H4 (cell line): ENCODE results near the gene VSIR. TPM values are rescaled to one million over a fixed set of nuclear protein-coding genes. Genes with fewer than 3 reads are reported as not detected.
A peak's percentile ranks its signal among the peaks of the same experiment; 100 is the strongest.

Experiments used
- DNase-seq: peaks from one replicate; pipeline ENCODE4 v3.0.0-alpha.2; 2015; ENCODE audit warnings: low spot score
- total RNA-seq: library from RNA; depleted of rRNA; stranded (reverse); fragments of >200 nt; shearing (Covaris generic); gene quantifications from 2 replicates; pipeline ENCODE4 v1.2.3, GENCODE V29; 2014

VSIR gene
- total RNA-seq, 1 experiment from 2014 or later = 0.81 TPM

DNA sequence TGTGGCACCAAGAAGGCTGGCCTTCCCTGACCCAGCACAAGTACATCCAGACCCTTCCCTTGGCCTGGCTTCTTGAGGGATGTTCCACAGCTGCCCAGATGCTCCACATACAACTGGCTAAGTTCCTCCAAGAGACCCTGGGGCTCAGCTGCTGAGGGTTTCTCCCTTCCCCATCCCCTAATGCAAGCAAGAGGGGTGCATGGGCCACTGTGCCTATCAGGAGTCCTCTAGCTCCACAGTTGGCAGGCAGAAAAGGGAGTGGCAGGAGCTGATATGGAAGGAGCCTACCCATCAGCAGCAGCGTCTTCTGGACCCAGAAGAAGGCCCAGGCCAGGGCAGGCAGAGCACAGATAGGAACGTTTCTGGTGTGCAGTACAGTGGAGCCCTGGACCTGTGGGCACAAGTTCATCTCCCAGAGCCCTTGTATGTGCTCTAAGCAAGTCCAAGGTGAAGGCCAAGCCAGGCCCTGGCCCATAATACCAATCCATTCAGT lies 26.2 kb downstream of the VSIR start:
- no peak for DNase-seq

- no peak for DNase-seq
Observed at GRCh38 chr10:71746344-71747037, 26.8 kb downstream of the VSIR start.

GRCh38 chr10:71745664-71746250 lies 27.6 kb downstream of the VSIR start:
- no peak for DNase-seq

DNA sequence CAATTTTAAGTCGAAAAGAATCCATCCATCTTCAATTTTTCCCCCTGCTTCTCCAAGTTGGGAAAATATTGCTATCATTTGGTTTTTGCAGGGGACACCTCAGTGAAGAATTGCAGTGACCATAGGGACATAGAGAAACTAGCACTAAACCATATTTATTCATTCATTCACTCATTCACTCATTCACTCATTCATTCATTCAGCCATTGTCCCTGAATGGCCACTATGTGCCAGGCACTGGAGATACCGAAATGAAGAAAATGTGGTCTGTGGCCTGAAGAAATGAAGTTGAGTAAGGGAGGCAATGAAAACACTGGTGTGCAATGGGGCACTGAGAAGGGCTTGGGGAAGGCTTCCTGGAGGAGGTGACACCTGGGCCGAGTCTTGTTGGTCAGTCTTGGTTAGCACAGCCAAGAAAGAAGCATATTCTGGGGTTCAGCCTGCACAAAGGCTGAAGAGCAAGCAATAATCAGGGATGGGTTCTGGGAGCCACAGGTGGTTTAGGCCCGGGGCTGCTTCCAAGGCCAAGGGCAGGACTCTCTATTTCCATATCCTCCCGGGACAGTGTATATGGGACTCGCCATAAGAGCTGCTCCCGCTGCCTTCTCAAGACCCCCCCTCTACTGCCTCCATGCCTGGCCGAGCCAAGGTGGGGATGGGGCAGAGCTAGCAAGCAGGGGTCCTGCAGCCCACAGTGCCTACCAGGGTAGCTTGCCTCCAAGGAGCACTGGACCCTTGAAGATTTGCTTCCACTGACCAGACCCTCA lies 28.2 kb downstream of the VSIR start:
- DNase-seq = no peak

- no peak for DNase-seq
Observed at GRCh38 chr10:71743866-71744265, 29.5 kb downstream of the VSIR start.

DNA sequence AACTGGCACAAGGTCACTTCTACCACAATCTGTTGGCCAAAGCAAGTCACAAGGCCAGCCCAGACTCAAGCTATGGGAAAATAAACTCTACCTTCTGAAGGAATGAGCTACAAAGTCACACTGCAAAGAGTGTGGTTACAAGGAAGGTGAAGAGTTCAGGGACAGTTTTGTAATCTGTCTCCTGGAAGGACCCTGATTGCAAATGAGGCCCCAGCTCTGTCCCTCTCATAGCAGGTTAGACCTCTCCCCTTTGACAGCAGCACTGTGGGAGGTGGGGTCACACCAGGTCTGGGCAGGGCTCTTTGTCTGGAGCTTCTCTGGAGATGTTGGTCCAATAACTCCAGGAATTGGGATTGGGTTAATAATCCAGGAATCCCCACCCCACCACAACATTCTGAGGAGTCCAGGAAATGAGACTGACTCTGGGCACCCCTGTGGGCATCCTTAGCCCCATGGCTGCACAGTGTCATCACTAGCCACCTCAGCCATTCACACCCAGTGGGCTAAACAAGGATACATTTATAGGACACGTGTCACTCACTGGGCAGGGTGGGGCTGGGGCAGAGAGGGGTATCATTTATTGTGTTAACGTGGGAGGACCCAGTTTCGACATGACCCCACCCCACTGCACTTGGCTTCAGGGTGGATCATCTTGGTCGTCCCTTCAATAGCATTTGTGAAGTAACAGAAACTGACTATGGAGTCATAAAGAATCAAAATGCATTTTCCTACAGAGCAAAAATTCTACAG lies 30.1 kb downstream of the VSIR start:
- no peak for DNase-seq

DNA sequence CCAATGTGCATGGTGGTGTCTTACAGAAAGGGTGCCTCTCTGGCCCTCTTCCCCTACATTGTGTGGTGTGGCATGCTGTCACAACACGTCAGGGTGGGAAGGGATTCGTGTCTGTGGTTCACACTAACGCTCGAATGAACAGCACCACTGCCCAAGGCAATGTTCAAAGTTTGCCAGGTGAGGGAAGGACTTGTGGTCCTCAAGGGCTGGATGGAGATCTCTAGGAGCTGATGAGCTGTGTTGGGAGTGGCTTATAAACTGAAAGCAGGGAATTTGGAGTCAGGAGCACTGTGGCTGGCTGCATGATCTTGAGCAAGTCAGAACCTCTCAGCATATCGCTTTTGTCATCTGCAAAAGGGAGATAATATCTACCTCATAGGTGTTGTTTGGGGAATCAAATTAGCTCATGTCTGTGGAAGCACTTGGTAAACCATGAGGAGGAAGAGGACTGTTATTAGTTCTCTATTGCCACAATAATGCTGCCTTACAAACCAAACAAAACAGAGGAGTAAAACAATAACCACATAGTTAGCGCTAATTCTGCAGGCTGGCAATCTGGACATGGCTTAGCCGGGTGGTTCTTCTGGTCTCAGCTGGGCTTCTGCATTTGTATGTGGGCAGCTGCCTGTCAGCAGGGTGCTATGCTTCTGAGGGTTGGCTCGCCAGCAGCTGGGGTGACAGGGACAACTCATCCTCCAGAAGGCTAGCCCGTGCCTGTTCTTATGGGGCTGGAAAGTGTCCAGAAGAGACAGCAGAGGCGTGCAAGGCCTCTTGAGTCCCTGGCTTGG lies 30.8 kb downstream of the VSIR start:
- no peak for DNase-seq

DNA sequence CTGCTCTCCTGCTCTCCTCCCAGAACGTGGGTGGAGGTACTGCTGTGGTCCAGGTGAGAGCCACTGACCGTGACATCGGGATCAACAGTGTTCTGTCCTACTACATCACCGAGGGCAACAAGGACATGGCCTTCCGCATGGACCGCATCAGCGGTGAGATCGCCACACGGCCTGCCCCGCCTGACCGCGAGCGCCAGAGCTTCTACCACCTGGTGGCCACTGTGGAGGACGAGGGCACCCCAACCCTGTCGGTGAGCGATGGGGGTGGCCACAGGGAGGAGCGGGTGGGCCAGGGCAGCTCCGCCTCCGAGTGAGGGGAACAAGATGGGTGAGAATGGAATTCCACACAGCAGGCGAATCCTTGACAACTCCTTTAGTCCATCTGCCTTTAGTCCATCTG lies 31.6 kb downstream of the VSIR start:
- no peak for DNase-seq

DNA sequence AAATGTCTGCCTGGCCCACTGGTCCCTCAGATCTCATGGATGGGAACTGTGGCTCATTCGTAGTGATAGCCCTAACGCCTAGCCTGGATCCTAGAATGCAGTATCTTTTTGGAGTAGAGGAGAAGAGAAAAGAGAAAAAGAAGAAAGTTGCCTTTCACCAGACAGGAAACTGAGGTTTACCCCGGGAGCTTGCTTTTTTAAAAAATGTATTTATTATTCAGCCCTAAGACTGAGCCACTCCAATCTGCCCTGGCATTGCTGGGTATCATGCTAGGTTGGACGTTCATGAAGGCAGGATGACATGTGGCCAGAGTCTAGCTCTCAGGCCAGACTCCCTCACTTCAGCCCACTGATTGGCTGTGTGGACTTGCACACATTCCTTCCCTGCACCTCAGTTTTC lies 32.3 kb downstream of the VSIR start:
- DNase-seq = no peak

DNA sequence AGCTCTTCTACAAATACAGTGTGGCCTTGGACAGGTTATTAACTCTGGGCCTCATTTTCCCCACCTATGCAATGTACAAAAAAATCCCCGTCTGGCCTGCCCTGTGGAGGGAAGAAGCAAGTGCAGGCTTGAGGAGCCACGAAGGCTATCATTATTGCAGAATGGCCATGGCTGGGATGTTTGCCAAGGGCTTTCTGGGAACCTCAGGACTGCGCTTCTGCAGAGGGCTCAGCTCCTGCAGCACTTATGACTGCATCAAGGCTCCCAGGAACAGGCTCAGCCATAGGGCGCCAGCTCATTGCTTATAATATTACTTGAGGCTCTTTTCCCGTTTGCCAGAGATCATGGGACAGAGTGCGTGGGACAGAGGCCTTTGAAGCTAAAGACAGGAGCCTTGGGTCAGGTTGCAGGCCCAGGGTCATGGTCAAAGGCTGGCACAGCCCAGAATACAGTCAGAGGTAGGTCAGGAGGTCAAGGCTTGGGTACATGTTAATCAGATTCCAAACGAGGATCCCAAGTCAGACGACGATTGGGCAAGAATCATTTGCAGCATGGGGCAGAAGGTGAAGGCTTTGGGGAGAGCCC lies 33.2 kb downstream of the VSIR start:
- DNase-seq = peak; percentile 26

DNA sequence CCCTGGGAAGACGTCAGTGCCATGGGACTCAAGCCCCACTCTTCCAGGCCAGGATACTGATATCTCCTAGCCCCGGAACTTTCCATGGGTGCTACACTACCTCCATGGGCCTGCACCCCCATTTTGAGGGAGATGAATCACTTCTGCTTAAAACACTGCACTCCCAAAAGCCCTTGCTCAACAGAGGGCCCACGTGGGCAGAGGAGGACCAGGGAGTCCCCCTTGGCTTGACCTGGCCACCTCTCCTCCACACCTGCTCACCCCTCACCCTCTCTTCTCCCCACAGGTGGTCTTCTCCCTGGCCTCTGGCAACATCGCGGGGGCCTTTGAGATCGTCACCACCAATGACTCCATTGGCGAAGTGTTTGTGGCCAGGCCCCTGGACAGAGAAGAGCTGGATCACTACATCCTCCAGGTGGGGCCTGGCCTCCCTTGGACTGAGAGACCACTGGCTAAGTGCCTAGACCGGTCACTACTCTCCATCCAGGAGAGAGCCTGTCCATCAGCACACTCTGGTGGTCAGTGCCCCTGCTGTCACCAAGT lies 33.9 kb downstream of the VSIR start:
- no peak for DNase-seq

GRCh38 chr10:71737834-71738197 lies 35.5 kb downstream of the VSIR start:
- DNase-seq = no peak

DNA sequence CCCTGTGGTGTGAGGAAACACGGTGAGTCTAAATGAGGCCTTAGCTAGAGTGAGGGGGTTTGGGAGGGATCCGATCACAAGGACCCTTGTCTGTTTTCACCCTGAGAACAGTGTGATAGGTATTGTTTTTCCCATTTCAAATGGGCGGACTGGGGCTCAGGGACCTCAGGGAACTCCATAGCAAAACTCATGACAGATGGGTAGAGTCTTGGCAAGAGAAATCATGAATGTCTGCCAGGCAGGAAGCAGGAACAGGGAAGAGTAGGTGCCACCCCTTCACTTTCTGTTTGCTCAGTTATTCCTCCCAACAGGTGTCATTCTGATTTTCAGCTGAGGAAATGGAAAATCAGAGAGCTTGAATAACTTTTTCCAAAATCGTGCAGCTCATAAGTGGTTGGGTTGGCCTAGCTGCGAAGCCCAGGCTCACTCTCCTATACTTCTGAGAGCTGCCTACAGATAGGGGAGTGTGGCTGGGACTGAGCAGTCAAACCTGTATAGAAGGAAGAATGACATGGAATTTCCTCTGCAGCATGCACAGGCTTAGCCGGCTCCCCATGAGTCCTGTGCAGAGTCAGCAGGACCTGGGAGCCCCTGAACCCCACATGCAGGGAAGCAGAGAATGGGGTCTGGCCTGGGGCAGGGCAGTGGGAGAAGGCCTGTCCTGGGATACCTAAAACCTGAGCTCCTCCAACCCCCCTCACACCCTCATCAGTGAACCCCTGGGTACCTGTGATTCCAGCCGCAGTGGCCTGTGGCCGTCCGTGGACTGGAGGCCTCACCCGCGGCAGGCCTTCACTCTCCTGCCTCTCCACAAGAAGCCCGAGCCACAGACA lies 36.1 kb downstream of the VSIR start:
- no peak for DNase-seq

DNA sequence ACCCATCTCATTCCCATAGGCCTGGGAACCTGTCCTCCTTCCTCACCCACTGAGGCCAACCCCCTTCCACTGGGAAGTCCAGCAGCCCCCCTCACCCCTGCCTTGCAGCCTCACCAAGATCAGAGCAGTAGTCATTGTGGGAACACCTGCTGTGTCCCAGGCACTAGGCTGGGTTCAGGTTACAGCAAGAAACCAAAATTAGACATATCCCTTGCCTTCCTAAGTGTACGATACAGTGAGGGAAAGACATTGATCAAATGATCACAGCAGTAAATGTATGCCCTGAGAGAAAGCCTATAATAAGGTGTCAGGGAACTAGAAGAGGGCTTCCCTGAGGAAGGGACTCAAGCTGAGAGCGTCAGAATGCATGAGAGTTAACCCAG lies 36.8 kb downstream of the VSIR start:
- DNase-seq = no peak

DNA sequence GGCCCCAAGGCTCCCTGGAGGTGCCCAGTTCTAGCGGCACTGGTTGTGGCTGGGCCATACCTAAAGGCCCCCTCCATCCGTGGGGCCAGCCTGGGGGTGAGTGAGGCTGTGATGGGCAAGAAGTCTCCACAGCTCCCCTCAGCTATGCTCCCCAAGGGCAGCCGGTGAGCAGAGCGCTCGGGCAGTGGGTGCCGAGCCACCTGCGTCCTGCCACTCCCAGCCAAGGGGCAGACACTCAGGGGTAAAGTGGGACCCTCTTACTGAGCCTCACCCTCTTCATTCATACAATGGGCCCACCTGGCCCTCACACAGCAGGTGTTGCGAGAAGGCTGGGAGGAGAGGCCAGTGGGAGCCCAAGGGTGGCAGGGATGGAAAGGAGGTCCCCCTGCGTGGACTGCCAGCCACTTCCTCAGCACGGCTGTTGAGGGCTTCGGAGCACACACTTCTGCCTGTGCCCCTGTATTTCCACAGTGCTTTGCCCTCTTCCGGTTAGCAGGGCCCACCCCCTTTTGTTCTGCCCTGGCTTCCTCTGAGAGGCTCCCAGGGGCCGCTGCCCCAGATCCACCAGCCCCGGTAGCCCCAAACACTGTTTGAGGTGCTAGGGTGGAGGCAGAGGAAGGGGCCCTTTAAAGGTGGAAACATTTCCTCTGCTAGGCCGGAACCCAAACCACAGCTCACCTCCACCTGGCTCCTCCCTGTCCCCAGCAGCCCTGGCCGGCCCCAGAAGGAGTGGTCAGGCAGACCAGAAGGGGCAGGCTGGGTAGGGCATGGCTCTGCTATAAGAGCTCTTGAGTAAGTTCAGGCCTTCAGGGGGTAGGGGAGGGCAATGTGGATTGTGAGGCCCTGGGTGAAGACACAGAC lies 37.4 kb downstream of the VSIR start:
- no peak for DNase-seq

DNA sequence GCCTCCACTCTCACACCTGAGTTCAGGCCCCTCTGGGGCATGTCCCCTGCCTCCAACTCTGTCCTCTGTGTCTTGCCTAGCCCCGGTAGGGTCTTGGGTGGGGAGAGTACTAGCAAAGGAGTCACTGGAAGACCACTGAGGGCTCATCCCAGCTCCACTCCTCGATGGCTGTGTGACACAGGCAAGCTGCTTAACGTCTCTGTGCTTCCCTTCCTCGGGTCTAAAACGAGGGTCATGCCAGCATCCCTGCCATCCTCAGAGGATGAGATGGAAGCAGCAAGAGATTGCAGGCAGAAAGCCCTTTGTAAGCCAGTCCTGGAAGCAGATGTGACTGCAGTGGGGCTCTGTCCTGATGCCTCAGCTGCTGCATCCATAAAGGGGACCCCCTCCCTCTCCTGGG lies 38.5 kb downstream of the VSIR start:
- no peak for DNase-seq

- DNase-seq = no peak
Observed at GRCh38 chr10:71731791-71732190, 41.5 kb downstream of the VSIR start.

DNA sequence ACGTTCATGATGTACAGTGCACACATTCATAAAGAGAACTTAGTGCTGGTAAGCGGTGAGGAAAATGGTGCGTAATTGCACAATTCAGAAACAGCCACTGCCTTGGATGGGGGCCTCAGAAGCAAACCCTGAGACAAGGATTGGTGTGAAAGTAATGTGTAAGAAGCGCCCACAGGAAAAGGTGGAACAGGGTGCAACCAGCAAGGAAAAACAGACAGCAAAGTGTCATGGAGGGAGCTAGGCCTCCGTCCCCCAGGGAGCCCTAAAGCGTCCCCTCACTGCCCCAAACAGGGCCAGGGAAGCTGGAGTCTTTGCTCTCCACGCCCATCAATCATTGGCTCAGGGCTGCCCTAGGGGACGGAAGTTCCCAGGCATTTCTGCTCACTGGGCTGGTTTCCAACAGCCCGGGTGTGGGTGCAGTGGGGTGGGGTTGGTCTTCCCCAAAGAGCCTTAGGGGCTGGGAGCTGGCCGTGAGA lies 44.1 kb downstream of the VSIR start:
- DNase-seq = peak; percentile 30
